ENCODE measurements around the gene FHDC1. TPM values are rescaled to one million over a fixed set of nuclear protein-coding genes. Genes with fewer than 3 reads are reported as not detected.

Gene FHDC1
- total RNA-seq, 1 experiment from 2014 or later = 19.9 TPM

- Histone ChIP-seq H3K9ac (ENCODE audit: extremely low read depth, insufficient read length, low read length) (peak overlapping the region; percentile 66), H3K27ac (ENCODE audit: insufficient read length, low read depth, low read length) (no peak overlapping the region), H4K5ac (ENCODE audit: insufficient read length, low read depth, low read length) (no peak overlapping the region), H3K4me1 (ENCODE audit: insufficient read depth, low read length) (peaks cover 5% of the 10 kb centered on the region; the same call in 1 of the 2 replicates), H4K20me1 (ENCODE audit: control insufficient read depth, insufficient read depth, insufficient read length) (no peaks in the 10 kb centered on the region), H2BK20ac (ENCODE audit: low read depth, low read length, poor library complexity, severe bottlenecking) (no peak overlapping the region), H2BK15ac (ENCODE audit: low read depth, low read length) (no peak overlapping the region), H3K14ac (ENCODE audit: insufficient read depth, low read length) (no peak overlapping the region), H3K27me3 (ENCODE audit: insufficient read depth, low read length) (no peaks in the 10 kb centered on the region), H4K8ac (replicated peaks; ENCODE audit: insufficient read length, low read depth, low read length) (no peak overlapping the region), H3K23ac (ENCODE audit: insufficient read length, low read depth, low read length) (no peak overlapping the region), H2AFZ (ENCODE audit: low read length) (no peak overlapping the region), H3K79me1 (ENCODE audit: insufficient read depth, low read depth, low read length, poor library complexity, severe bottlenecking) (no peaks in the 10 kb centered on the region), H3T11ph (ENCODE audit: low read length) (no peak overlapping the region), H3K56ac (ENCODE audit: insufficient read length, low read depth, low read length) (no peak overlapping the region), H3K23me2 (ENCODE audit: insufficient read length, low read depth, low read length, poor library complexity, severe bottlenecking) (peaks cover 19% of the 10 kb centered on the region), H3K18ac (ENCODE audit: insufficient read length, low read depth, low read length) (no peak overlapping the region), H2BK120ac (ENCODE audit: low read depth, low read length, poor library complexity, severe bottlenecking) (no peak overlapping the region), H3K9me3 (ENCODE audit: control insufficient read depth, low read depth, low read length) (no peaks in the 10 kb centered on the region), H2BK5ac (ENCODE audit: insufficient read length, low read length) (no peak overlapping the region), H2BK12ac (ENCODE audit: insufficient read length, low read depth, low read length) (no peak overlapping the region), H3K4ac (ENCODE audit: low read depth, low read length) (no peak overlapping the region), H3K4me2 (ENCODE audit: insufficient read depth, insufficient read length, low read length) (peak overlapping the region; percentile 58), H2AK5ac (ENCODE audit: insufficient read length, low read length) (no peak overlapping the region), H3K79me2 (ENCODE audit: insufficient read depth, low read length) (peaks cover 19% of the 10 kb centered on the region; the same call in 1 of the 2 replicates), H4K91ac (ENCODE audit: insufficient read length, low read depth, low read length) (no peak overlapping the region)
- Mint-ChIP-seq H3K27ac (peak overlapping the region; percentile 50 to 80 (median 70); a peak in 3 of 7 replicates), H3K9me3 (no peaks in the 10 kb centered on the region; a peak in 1 of 5 replicates), H3K4me1 (peaks cover 50 to 51% of the 10 kb centered on the region in 2 experiments), H3K27me3 (ENCODE audit: low read depth) (peaks cover 31% of the 10 kb centered on the region), H3K4me3 (peak overlapping the region; percentile 82 to 93), H3K36me3 (ENCODE audit: insufficient read depth in 1 of 3, low read depth in 3 of 3) (peaks cover 0 to 7% (median 5%) of the 10 kb centered on the region in 3 experiments; a peak in 1 of 7 replicates)
- DNase-seq = peak; percentile 73
- no CpG with 5 or more reads among the region's 16 CpGs for WGBS (ENCODE audit: extremely low coverage, insufficient read length, low lambda C conversion rate)
- TF ChIP-seq CTCF (conservative IDR thresholded peaks at IDR 0.05) = peak; percentile 50
These were observed 980 bp upstream of the FHDC1 start for GRCh38 chr4:152935143-152935542.

Data from H9 (cell line).